Lung microvascular endothelial cell (primary cell): ENCODE data around the gene TMEM9. TPM values are rescaled to one million over a fixed set of nuclear protein-coding genes. Genes with fewer than 3 reads are reported as not detected.

Experiments
- total RNA-seq: library from RNA; depleted of rRNA; stranded (reverse); fragments of >200 nt; gene quantifications from 2 replicates; pipeline ENCODE4 v1.2.1, GENCODE V29; 2014

The TMEM9 gene
- total RNA-seq, 1 donor from 2014 or later: 60.9 TPM

Other genes starting within 250 kb of the TMEM9 start
- 2.0 TPM in 2 replicates for gene KIF21B, start 130.8 kb downstream of the TMEM9 start, total RNA-seq
- not detected in 2 replicates for gene CACNA1S, start 42.0 kb downstream of the TMEM9 start, total RNA-seq
- gene ASCL5, start 27.3 kb downstream of the TMEM9 start, total RNA-seq: not detected in 2 replicates
- gene IGFN1, start 36.4 kb upstream of the TMEM9 start, total RNA-seq: not detected in 2 replicates
- gene PKP1, start 129.0 kb upstream of the TMEM9 start, total RNA-seq: under 0.01 TPM in 1 of 2 replicates, not detected in the other
- gene TNNT2, start 223.2 kb upstream of the TMEM9 start, total RNA-seq: not detected in 2 replicates
- gene LAD1, start 244.8 kb upstream of the TMEM9 start, total RNA-seq: not detected in 2 replicates